T follicular helper cell (primary cell): ENCODE data around the gene CAST.

Experiments used
- DNase-seq: peaks from one replicate; pipeline ENCODE4 v3.0.0-alpha.2; 2020; ENCODE audit warnings: low read depth

Gene CAST

DNA sequence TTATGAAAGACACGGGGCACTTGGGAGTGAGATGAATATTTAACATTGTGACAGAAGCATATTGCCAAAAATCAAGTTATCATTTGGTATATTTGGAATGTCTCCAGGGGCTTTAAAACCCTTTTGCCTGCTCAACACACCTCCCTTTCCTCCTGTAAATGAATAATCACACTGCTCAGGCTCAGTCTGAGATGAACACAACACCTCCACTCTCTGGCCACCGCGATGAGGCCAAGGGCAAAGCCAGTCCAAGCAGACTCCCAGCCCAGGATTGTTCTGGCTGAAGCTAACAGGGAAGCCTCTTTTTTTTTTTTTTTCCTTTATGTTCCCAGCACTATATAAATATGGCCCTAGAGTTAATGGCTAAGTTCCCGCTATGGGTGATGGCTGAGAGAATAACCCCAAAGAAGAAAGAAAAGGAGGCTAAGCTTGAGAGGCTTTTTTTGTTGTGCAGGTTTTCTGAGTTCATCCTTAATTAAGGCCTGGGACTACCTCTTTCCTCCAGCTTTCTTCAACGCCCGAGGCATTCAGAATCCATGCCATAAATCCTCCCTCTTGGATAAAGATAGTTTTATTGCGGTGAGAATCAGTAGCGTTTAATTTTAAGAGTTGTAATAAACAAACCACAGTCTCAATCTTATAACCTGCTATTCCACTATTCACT lies 156.1 kb downstream of the CAST start:
- DNase-seq = no peak

DNA sequence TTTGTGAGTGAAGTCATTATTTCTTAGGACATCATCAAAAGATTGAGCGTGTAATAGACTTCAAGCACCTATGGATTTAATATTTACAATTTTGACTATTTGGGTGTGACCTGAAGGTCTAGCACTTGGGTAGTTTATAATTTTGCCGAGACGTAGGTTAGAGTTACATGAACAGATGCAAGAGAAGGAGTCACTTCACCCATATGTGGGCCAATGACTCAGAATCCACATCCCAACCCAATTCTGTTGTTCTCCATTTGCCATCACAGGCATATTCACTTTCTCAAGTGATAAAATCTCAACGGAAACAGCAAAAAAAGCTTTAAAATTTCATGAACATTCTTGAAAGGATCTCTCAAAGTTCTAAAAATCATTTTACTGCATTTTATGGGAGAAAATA lies 157.6 kb downstream of the CAST start:
- no peak for DNase-seq

GRCh38 chr5:96821260-96821916 lies 159.2 kb downstream of the CAST start:
- DNase-seq = no peak

- DNase-seq = no peak
These were observed 160.7 kb downstream of the CAST start for GRCh38 chr5:96822686-96823459.

- DNase-seq = no peak
These were observed 161.8 kb downstream of the CAST start for GRCh38 chr5:96823900-96824380.
